HG03457 (cell line): ENCODE measurements around the gene SLC5A6.
"Not testable (repeated sequence)": the region's sequence is repeated elsewhere in the genome, so short reads cannot be mapped to it uniquely, and the experiment has no call there.

Source experiments
- ATAC-seq: cut with Tn5 transposase; IDR thresholded peaks from one replicate; pipeline ENCODE4 v1.9.1; 2021; ENCODE audit warnings: moderate number of reproducible peaks; ENCODE audit not compliant: unreplicated experiment

The SLC5A6 gene

DNA sequence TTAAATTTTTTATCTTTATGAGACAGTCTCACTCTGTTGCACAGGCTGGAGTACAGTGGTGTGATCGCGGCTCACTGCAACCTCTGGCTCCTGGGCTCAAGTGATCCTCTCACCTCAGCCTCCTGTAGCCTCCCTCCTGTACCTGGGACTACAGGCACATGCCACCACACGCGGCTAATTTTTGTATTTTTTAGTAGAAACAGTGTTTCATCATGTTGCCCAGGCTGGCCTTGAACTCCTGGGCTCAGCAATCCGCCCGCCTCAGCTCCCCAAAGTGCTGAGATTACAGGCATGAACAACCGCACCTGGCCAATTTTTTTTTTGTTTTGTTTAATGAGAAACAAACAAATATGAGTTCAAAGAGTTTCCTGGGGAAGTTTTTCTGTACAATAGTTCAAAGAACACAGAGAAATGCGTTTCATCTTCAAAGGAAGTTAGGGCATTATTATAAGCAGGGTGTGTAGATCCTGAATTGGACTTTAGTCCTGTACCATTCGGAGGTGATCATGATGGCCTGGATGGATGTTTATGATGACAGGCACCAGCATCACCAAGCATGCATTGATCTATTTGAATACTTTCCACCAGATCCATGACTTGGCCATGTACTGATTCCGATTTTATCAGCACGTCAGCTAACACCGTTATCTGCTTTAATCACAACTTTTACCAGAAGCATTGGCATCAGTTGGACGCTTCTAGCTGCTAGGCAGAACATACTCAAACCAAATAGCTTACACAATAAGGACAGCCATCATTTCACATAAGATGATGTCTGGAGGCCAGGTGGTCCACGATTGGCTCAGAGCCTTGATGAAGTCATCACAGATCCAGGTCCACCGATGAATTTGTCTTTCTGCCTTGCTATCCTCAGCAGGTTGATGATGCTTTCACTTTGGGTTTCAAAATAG lies 34.4 kb downstream of the SLC5A6 start:
- ATAC-seq = no peak

DNA sequence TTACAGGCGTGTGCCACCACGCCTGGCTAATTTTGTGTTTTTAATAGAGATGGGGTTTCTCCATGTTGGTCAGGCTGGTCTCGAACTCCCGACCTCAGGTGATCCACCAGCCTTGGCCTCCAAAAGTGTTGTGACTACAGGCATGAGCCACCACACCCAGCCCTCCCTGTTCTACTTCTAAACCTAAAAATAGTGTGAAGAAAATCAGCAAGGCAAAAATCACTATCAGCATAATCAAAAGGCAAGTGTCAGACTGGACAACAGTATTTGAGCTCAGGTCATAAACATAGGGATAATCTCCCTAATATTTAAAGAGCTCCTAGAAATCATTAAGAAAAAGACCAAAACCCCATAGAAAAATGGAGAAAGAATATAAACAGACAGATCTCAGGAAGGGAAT lies 36.3 kb downstream of the SLC5A6 start:
- not testable (repeated sequence) for ATAC-seq

GRCh38 chr2:27175330-27175729 lies 36.7 kb downstream of the SLC5A6 start:
- no peak for ATAC-seq

- ATAC-seq = no peak
These were observed 37.4 kb downstream of the SLC5A6 start for GRCh38 chr2:27174638-27175037.

- ATAC-seq = no peak
These were observed 40.7 kb downstream of the SLC5A6 start for GRCh38 chr2:27171351-27171848.

DNA sequence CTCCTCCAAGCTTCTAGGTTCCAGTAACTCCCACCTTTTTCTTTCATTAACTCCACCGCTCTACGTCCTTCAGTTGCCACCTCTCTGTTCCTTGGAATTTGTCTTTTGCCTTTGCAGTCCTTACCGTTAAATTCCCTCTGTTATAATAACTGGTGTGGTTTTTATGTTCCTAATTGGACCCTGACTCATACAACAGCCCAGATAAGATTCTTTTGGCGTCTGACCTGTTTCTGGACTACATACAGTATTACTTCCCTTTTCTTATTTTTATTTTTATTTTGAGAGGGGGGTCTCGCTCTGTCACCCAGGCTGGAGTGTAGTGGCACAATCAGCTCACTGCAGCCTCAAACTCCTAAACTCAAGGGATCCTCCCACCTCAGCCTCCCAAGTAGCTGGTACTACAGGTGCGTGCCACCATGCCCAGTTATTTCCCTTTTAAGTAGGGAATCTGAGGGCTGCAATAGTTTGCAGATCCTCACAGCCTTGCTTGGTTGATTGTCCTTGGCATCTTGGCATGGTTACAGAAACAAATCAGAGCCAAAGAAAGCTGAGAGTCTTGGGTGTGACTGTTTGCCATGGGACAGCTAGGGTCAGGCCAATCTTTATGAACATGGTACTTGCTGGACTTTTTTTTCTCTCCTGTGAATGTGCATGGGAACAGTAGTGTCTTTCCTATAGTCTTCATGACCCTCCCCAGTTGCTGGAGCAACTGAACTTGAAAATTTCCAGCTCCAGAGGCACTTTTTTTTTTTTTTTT lies 41.3 kb downstream of the SLC5A6 start:
- ATAC-seq = no peak

- no peak for ATAC-seq
These were observed 46.9 kb downstream of the SLC5A6 start for GRCh38 chr2:27164960-27165763.

DNA sequence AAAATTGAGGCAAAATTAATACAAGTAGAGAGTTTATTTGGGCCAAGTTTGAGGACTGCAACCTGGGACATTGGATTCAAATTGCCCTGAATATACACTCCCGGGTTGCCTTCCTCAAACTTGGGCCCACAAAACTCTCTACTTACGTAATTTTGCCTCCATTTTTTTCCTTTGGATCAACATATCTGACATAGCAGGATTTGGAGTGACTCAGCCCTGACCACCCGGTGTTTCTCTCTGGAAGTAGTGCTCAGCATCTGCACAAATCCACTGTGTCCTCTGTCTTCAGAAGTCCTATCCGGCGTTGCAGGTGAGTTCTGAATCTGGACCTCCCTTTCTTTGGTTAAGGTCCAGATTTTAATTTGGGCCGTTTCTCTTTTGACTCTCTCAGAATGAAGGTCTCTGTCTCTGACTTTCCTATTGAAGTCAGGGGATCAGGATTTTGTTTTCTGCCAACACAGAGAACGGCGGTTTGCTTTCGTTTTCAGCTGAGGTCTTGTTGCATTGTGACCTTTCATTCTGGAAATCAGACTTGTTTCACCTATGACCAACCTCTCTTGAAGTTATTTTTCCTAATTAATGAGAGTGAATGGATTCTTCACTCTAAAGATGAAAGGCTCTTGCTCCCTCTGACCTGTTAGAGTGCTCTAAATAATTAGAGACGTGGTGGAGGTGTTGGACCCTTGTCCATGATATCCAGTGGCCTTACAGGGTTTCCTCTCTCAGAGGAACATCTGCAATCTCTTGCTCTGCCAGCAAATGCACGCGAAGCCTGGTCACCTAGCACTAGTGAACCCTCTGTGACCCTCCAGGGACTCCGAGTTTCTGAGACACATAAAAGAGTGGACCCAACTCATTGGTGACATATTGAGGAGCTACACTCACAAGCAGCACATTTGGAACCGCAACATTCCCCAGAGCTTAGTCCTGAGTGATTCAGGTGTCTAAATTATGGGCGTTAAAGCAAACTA lies 49.6 kb downstream of the SLC5A6 start:
- no peak for ATAC-seq

- ATAC-seq = no peak
These were observed 51.9 kb downstream of the SLC5A6 start for GRCh38 chr2:27160191-27160590.

DNA sequence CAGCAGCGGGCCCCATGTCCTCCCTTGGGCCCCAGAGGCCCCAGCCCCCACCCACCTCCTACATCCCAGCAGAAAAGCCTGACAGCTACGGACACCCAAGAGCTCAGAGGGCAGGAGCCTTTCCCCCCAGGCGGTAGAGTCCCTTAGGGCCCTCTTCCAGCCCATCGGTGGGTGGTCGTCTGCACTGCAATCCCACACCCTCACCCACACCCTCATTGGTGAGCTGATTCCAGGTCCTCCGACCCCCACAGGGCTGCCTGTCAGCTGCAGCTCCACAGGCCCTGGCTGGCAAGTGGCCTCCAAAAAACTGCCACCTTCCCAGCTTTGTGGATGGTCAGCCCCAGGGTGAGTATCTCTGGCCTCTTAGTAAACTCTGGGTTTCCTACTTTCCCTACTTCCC lies 52.8 kb downstream of the SLC5A6 start:
- ATAC-seq = no peak

GRCh38 chr2:27158468-27158867 lies 53.6 kb downstream of the SLC5A6 start:
- no peak for ATAC-seq

GRCh38 chr2:27155069-27155520 lies 57.0 kb downstream of the SLC5A6 start:
- no peak for ATAC-seq

GRCh38 chr2:27154488-27154887 lies 57.6 kb downstream of the SLC5A6 start:
- no peak for ATAC-seq

- no peak for ATAC-seq
These were observed 59.1 kb downstream of the SLC5A6 start for GRCh38 chr2:27152796-27153464.

DNA sequence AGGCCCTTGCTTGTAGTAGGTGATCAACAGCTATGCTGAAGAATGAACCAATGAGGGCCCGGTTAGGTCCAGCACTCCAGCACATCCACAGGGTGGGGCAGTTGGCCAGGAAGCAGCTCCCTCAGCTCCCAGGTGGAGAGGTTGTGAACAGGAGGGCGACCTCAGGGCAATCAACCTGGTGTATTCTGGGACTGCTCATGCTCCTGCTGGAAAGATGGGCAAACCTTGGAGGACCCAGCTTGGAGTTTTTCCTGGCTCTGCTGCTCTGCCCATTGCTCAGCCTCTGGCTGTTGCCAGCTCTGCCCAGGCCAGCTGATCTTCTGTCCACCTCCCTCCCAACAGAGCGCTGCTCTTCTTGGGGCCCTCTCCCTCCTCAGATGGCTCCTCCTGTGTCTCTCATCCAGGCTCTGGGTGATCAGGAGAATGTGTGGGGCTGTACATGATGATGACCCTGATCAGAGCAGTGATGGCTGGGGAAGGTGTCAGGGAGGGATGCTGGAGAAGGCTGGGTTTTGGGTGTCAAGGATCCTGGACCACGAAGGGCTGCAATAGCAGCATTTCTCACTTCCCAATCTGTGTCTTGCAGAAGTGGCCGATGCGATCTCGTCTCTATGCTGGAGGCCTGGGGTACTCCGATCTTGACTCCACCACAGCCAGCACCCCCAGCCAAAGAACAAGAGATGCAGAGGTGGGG lies 59.8 kb downstream of the SLC5A6 start:
- no peak for ATAC-seq

- no peak for ATAC-seq
These were observed 61.3 kb downstream of the SLC5A6 start for GRCh38 chr2:27150639-27151230.
